B cell (primary cell): Measurements from ENCODE around the gene SLC35F5.
"Not testable (repeated sequence)": the region's sequence is repeated elsewhere in the genome, so short reads cannot be mapped to it uniquely, and the experiment has no call there.

Experiments used
- CTCF ChIP-seq: fragments of 200-600 bp; IDR thresholded peaks from one replicate; pipeline ENCODE4 v1.8.0; 2022; ENCODE audit warnings: antibody characterized with exemption, mild to moderate bottlenecking
- EZH2 ChIP-seq: IDR thresholded peaks from 2 replicates; pipeline ENCODE4 v1.6.1; 2012; ENCODE audit warnings: borderline replicate concordance, low read depth, mild to moderate bottlenecking, moderate library complexity, low read length; ENCODE audit not compliant: insufficient read depth, poor library complexity, severe bottlenecking

GRCh38 chr2:113669013-113669412 lies 87.4 kb downstream of the SLC35F5 start:
- not testable (repeated sequence) for TF ChIP-seq CTCF, EZH2
